Hematopoietic multipotent progenitor cell (in vitro differentiated cells): ENCODE results near the gene CHRND. TPM values are rescaled to one million over a fixed set of nuclear protein-coding genes. Genes with fewer than 3 reads are reported as not detected.

Experiments
- DNase-seq, 3 donors: peaks; one replicate each; pipeline ENCODE4 v3.0.0-alpha.2; 2011 to 2015; ENCODE audit warnings: low read depth in 2 of 3, low spot score in 2 of 3
- total RNA-seq: library from RNA; depleted of rRNA; stranded (reverse); fragments of >200 nt; gene quantifications from one replicate; pipeline ENCODE4 v1.2.3, GENCODE V29; 2012

Gene CHRND
- total RNA-seq, 1 donor, result not detected

GRCh38 chr2:232487385-232488096 is 38.4 kb upstream of the CHRND start, which contains the start of gene ECEL1:
Gene ECEL1 (minus strand): TSS chr2:232487834. CDS start chr2:232486653, 1,181 bp downstream.
- peak in 1 of 3 donors; percentile 14 for DNase-seq

GRCh38 chr2:232488097-232488711 is 37.8 kb upstream of the CHRND start:
- no peak for DNase-seq

- DNase-seq, result no peak
Measured at GRCh38 chr2:232488721-232489300, 37.1 kb upstream of the CHRND start.

- no peak for DNase-seq
Measured at GRCh38 chr2:232489516-232490220, 36.3 kb upstream of the CHRND start.

GRCh38 chr2:232490221-232491138 is 35.5 kb upstream of the CHRND start:
- DNase-seq, result no peak

- no peak for DNase-seq
Measured at GRCh38 chr2:232491139-232491780, 34.7 kb upstream of the CHRND start.

GRCh38 chr2:232492236-232492848 is 33.6 kb upstream of the CHRND start:
- DNase-seq, result no peak

- no peak for DNase-seq
Measured at GRCh38 chr2:232492963-232493700, 32.8 kb upstream of the CHRND start.

GRCh38 chr2:232493701-232494474 is 32.1 kb upstream of the CHRND start:
- DNase-seq, result no peak

- no peak for DNase-seq
Measured at GRCh38 chr2:232494542-232494941, 31.4 kb upstream of the CHRND start.

GRCh38 chr2:232495292-232495691 is 30.7 kb upstream of the CHRND start:
- DNase-seq, result no peak

GRCh38 chr2:232496501-232497270 is 29.3 kb upstream of the CHRND start:
- DNase-seq, result no peak

GRCh38 chr2:232497348-232497747 is 28.6 kb upstream of the CHRND start:
- no peak for DNase-seq

GRCh38 chr2:232498452-232498851 is 27.5 kb upstream of the CHRND start:
- no peak for DNase-seq

- DNase-seq, result no peak
Measured at GRCh38 chr2:232501331-232501771, 24.6 kb upstream of the CHRND start.

GRCh38 chr2:232501794-232502390 is 24.1 kb upstream of the CHRND start:
- DNase-seq, result no peak

GRCh38 chr2:232502511-232502910 is 23.4 kb upstream of the CHRND start:
- peak in 2 of 3 donors; percentile 21 to 48 for DNase-seq
